Stimulated activated CD4-positive, alpha-beta T cell treated with anti-CD3 and anti-CD28 coated beads, Interleukin-1b, Interleukin-23, amount 100 ng/mL, for 4 hours (primary cell): ENCODE results near the gene RGS7BP.
"Not testable (repeated sequence)": the region's sequence is repeated elsewhere in the genome, so short reads cannot be mapped to it uniquely, and the experiment has no call there.

ENCODE experiments used
- DNase-seq, 2 donors: peaks; one replicate each; pipeline ENCODE4 v3.0.0-alpha.2; 2020; ENCODE audit warnings: low read depth in 2 of 2

The RGS7BP gene

GRCh38 chr5:64558641-64559040 is 52.8 kb downstream of the RGS7BP start:
- DNase-seq = not testable (repeated sequence)

GRCh38 chr5:64566310-64566916 is 60.6 kb downstream of the RGS7BP start:
- no peak for DNase-seq

- no peak for DNase-seq
Measured at GRCh38 chr5:64569858-64570257, 64.0 kb downstream of the RGS7BP start.

- no peak for DNase-seq
Measured at GRCh38 chr5:64570395-64570996, 64.7 kb downstream of the RGS7BP start.

- no peak for DNase-seq
Measured at GRCh38 chr5:64575561-64575960, 69.7 kb downstream of the RGS7BP start.

- no peak for DNase-seq
Measured at GRCh38 chr5:64576250-64576649, 70.4 kb downstream of the RGS7BP start.

- no peak for DNase-seq
Measured at GRCh38 chr5:64585646-64586045, 79.8 kb downstream of the RGS7BP start.

GRCh38 chr5:64587370-64587769 is 81.6 kb downstream of the RGS7BP start:
- no peak for DNase-seq

- no peak for DNase-seq
Measured at GRCh38 chr5:64592730-64593341, 87.0 kb downstream of the RGS7BP start.

- no peak for DNase-seq
Measured at GRCh38 chr5:64594025-64594424, 88.2 kb downstream of the RGS7BP start.

- DNase-seq = no peak
Measured at GRCh38 chr5:64594601-64595000, 88.8 kb downstream of the RGS7BP start.

GRCh38 chr5:64595031-64595855 is 89.4 kb downstream of the RGS7BP start:
- DNase-seq = no peak

- DNase-seq = no peak
Measured at GRCh38 chr5:64599226-64599625, 93.4 kb downstream of the RGS7BP start.

- DNase-seq = no peak
Measured at GRCh38 chr5:64603676-64604075, 97.9 kb downstream of the RGS7BP start.

GRCh38 chr5:64606926-64607325 is 101.1 kb downstream of the RGS7BP start:
- no peak for DNase-seq

- no peak for DNase-seq
Measured at GRCh38 chr5:64612344-64612961, 106.6 kb downstream of the RGS7BP start.

GRCh38 chr5:64615895-64616294 is 110.1 kb downstream of the RGS7BP start:
- DNase-seq = no peak

GRCh38 chr5:64619609-64620008 is 113.8 kb downstream of the RGS7BP start:
- DNase-seq = no peak

GRCh38 chr5:64622991-64623390 is 117.2 kb downstream of the RGS7BP start:
- no peak for DNase-seq

- DNase-seq = no peak
Measured at GRCh38 chr5:64625678-64626077, 119.9 kb downstream of the RGS7BP start.

GRCh38 chr5:64628901-64629300 is 123.1 kb downstream of the RGS7BP start:
- DNase-seq = no peak

- no peak for DNase-seq
Measured at GRCh38 chr5:64629841-64630240, 124.0 kb downstream of the RGS7BP start.
